SK-N-SH (cell line): Measurements from ENCODE around the gene DIPK1A. TPM values are rescaled to one million over a fixed set of nuclear protein-coding genes. Genes with fewer than 3 reads are reported as not detected.

Experiments
- CTCF ChIA-PET: fragments of 300-600, 350-600 bp; formaldehyde crosslinking; extraction: SDS; loops from one replicate; lab custom pipeline; 2021; lab: Yijun Ruan, JAX
- POLR2A ChIA-PET: fragments of 350-600 bp; sonication (Branson Sonifier 250); formaldehyde crosslinking; extraction: SDS; loops from one replicate; lab custom pipeline; 2020; ENCODE audit warnings: antibody characterized with exemption, inconsistent platforms; lab: Yijun Ruan, JAX
- DNase-seq: peaks from one replicate; pipeline ENCODE4 v3.0.0; 2012
- H2AFZ ChIP-seq: fragments of 200-600 bp; sonication (generic); 2 replicates; pipeline ENCODE4 v1.8.1; 2016; ENCODE audit warnings: antibody characterized with exemption, mild to moderate bottlenecking, low read depth
- H3F3A ChIP-seq: fragments of 200-600 bp; sonication (generic); replicated peaks from 2 replicates; pipeline ENCODE3; 2016; ENCODE audit warnings: antibody characterized with exemption, mild to moderate bottlenecking; ENCODE audit not compliant: insufficient read depth
- H3K27ac ChIP-seq, 2 experiments: fragments of 200-500 bp in 1 of 2; fragments of 200-600 bp in 1 of 2; sonication (Bioruptor generic) in 1 of 2; sonication (generic), shearing (Covaris generic) in 1 of 2; 2 replicates each; pipeline versions ENCODE4 v1.5.1 to v1.6.1; 2014 to 2016; ENCODE audit warnings: low read depth in 2 of 2, inconsistent platforms in 1 of 2, low read length in 1 of 2, mild to moderate bottlenecking in 1 of 2, mixed read lengths in 1 of 2
- H3K27me3 ChIP-seq: fragments of 200-600 bp; sonication (generic), shearing (Covaris generic); 2 replicates; pipeline ENCODE4 v1.6.1; 2016; ENCODE audit warnings: mixed run types; ENCODE audit not compliant: insufficient read depth
- H3K36me3 ChIP-seq, 2 experiments: fragments of 200-500 bp in 1 of 2; fragments of 200-600 bp in 1 of 2; sonication (Bioruptor generic) in 1 of 2; sonication (generic) in 1 of 2; replicated peaks in 1 of 2; 2 replicates each; pipeline versions ENCODE3 to v1.5.1; 2014 to 2016; ENCODE audit warnings: low read length in 1 of 2, mild to moderate bottlenecking in 1 of 2; ENCODE audit not compliant: insufficient read depth in 2 of 2, control insufficient read depth in 1 of 2
- H3K4me1 ChIP-seq, 2 experiments: fragments of 200-500 bp in 1 of 2; fragments of 200-600 bp in 1 of 2; sonication (Bioruptor generic) in 1 of 2; sonication (generic), shearing (Covaris generic) in 1 of 2; 2 replicates each; pipeline versions ENCODE4 v1.5.1 to v1.6.1; 2014 to 2016; ENCODE audit warnings: low read depth in 1 of 2, low read length in 1 of 2, mixed run types in 1 of 2; ENCODE audit not compliant: insufficient read depth in 2 of 2, control insufficient read depth in 1 of 2
- H3K4me2 ChIP-seq: fragments of 200-600 bp; sonication (generic), shearing (Covaris generic); 2 replicates; pipeline ENCODE4 v1.6.1; 2017; ENCODE audit warnings: mixed run types
- H3K4me3 ChIP-seq, 2 experiments: fragments of 200-500 bp in 1 of 2; fragments of 200-600 bp in 1 of 2; sonication (Bioruptor generic) in 1 of 2; sonication (generic), shearing (Covaris generic) in 1 of 2; 2 replicates each; pipeline versions ENCODE4 v1.5.1 to v1.8.1; 2014 to 2016; ENCODE audit warnings: low read depth in 2 of 2, inconsistent platforms in 1 of 2, low read length in 1 of 2, mild to moderate bottlenecking in 1 of 2, mixed read lengths in 1 of 2, moderate library complexity in 1 of 2
- H3K79me2 ChIP-seq: fragments of 200-600 bp; sonication (generic); 2 replicates; pipeline ENCODE4 v1.8.1; 2017; ENCODE audit warnings: mild to moderate bottlenecking; ENCODE audit not compliant: insufficient read depth
- H3K9ac ChIP-seq: fragments of 200-600 bp; sonication (generic); 2 replicates; pipeline ENCODE4 v1.6.1; 2017; ENCODE audit warnings: mixed run types
- H3K9me2 ChIP-seq: fragments of 200-600 bp; sonication (generic); 2 replicates; pipeline ENCODE4 v1.6.1; 2017; ENCODE audit warnings: mixed run types
- H3K9me3 ChIP-seq: fragments of 200-600 bp; sonication (generic); 2 replicates; pipeline ENCODE4 v1.6.1; 2017; ENCODE audit warnings: mixed run types, mild to moderate bottlenecking, moderate library complexity
- H4K20me1 ChIP-seq: fragments of 200-600 bp; sonication (generic); 2 replicates; pipeline ENCODE4 v1.6.1; 2017; ENCODE audit warnings: mild to moderate bottlenecking, mixed run types; ENCODE audit not compliant: insufficient read depth
- CTCF ChIP-seq: fragments of 200-600 bp; sonication (generic); IDR thresholded peaks from 2 replicates; pipeline ENCODE4 v1.6.1; 2017; ENCODE audit warnings: antibody characterized with exemption, mild to moderate bottlenecking, moderate library complexity
- EP300 ChIP-seq, 2 experiments: IDR thresholded peaks; 2 replicates each; pipeline versions ENCODE4 v1.4.0 to v1.6.1; 2012; ENCODE audit warnings: borderline replicate concordance in 1 of 2, low read depth in 1 of 2, low read length in 1 of 2
- FOXJ3 ChIP-seq: sonication (generic); formaldehyde crosslinking; IDR thresholded peaks from 2 replicates; pipeline ENCODE4 v1.5.1; 2020; ENCODE audit warnings: mild to moderate bottlenecking, missing genetic modification reagents
- NFIC ChIP-seq: IDR thresholded peaks from 2 replicates; pipeline ENCODE4 v1.4.0; 2012; ENCODE audit warnings: borderline replicate concordance
- RAD21 ChIP-seq: IDR thresholded peaks from 2 replicates; pipeline ENCODE4 v1.6.1; 2012; ENCODE audit warnings: mild to moderate bottlenecking, low read length
- RCOR1 ChIP-seq: fragments of 150-350 bp; IDR thresholded peaks from 2 replicates; pipeline ENCODE4 v1.6.1; 2017; ENCODE audit warnings: antibody characterized with exemption, low read length
- RFX5 ChIP-seq: IDR thresholded peaks from 2 replicates; pipeline ENCODE4 v1.6.1; 2012; ENCODE audit warnings: mild to moderate bottlenecking, improper control_type of control experiment, low read length
- TAF1 ChIP-seq: IDR thresholded peaks from 2 replicates; pipeline ENCODE4 v1.6.1; 2012; ENCODE audit warnings: low read depth, mild to moderate bottlenecking, low read length, moderate library complexity, borderline replicate concordance
- TEAD4 ChIP-seq: IDR thresholded peaks from 2 replicates; pipeline ENCODE4 v1.4.0; 2012; ENCODE audit warnings: mild to moderate bottlenecking, borderline replicate concordance; ENCODE audit not compliant: insufficient read depth
- WGBS: methylation state at CpG from one replicate; pipeline ENCODE4 v1.1.6; 2017; ENCODE audit warnings: low lambda C conversion rate; 5-methylcytosine and 5-hydroxymethylcytosine counted together
- polyA plus RNA-seq, 3 experiments: library from polyadenylated mRNA; depleted of rRNA; stranded (reverse); fragments of >200 nt; gene quantifications; 2 replicates each; pipeline ENCODE4 v1.2.3, GENCODE V29; 2012
- TF ChIP-seq, protein P1 (sequence below): IDR thresholded peaks from 2 replicates; pipeline ENCODE4 v1.6.1; 2012; ENCODE audit warnings: mild to moderate bottlenecking, low read depth, low read length, moderate library complexity
- TF ChIP-seq, protein P2 (sequence below): fragments of 150-350 bp; IDR thresholded peaks from 2 replicates; pipeline ENCODE4 v1.6.1; 2017; ENCODE audit warnings: antibody characterized with exemption, low read length, low read depth, borderline replicate concordance

The DIPK1A gene
- polyA plus RNA-seq, 1 of the 3 experiments (the other 2 are of a cell fraction) = 3.4 TPM

- ChIA-PET POLR2A (interaction anchor here (1.5 kb wide), 1 partner anchor 25 kb away, joined by 4 read pairs; no protein-coding TSS in a partner anchor), CTCF (interaction anchor here (1.1 to 2.0 kb wide), 5 partner anchors 11 to 58 kb away, joined by 3 to 8 read pairs (median 4); no protein-coding TSS in a partner anchor)
- no peak for TF ChIP-seq NFIC
- TF ChIP-seq FOXJ3 (CRISPR knock-in tag) = no peak
- TF ChIP-seq, protein P1, sequence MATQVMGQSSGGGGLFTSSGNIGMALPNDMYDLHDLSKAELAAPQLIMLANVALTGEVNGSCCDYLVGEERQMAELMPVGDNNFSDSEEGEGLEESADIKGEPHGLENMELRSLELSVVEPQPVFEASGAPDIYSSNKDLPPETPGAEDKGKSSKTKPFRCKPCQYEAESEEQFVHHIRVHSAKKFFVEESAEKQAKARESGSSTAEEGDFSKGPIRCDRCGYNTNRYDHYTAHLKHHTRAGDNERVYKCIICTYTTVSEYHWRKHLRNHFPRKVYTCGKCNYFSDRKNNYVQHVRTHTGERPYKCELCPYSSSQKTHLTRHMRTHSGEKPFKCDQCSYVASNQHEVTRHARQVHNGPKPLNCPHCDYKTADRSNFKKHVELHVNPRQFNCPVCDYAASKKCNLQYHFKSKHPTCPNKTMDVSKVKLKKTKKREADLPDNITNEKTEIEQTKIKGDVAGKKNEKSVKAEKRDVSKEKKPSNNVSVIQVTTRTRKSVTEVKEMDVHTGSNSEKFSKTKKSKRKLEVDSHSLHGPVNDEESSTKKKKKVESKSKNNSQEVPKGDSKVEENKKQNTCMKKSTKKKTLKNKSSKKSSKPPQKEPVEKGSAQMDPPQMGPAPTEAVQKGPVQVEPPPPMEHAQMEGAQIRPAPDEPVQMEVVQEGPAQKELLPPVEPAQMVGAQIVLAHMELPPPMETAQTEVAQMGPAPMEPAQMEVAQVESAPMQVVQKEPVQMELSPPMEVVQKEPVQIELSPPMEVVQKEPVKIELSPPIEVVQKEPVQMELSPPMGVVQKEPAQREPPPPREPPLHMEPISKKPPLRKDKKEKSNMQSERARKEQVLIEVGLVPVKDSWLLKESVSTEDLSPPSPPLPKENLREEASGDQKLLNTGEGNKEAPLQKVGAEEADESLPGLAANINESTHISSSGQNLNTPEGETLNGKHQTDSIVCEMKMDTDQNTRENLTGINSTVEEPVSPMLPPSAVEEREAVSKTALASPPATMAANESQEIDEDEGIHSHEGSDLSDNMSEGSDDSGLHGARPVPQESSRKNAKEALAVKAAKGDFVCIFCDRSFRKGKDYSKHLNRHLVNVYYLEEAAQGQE = no peak
- TF ChIP-seq TAF1 = no peak
- no peak for TF ChIP-seq RCOR1
- no peak for TF ChIP-seq EP300 (IDR thresholded peaks at IDR 0.05; ENCODE audit: borderline replicate concordance in 1 of 2, low read depth in 1 of 2, low read length in 1 of 2)
Observed at GRCh38 chr1:92901699-92902405, 59.4 kb downstream of the DIPK1A start.

DNA sequence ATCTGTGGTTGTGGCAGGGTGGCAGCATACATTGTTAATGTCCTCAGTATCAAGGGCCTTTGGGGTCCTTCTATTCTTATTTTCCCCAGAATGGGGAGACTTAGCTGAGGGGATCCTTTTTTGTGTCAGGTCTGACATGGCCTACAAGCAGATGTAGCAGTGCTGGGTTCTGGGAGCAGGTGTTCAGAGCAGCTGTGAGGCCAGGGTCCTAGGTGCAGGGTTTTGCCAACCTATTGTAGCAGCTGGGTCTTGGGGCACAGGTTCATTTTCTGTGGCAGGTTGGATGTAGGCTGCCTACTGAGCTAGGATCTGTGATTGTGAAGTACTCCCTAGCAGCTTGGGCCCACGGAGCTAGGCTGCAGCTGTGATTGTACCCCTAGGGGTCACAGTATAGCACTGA lies 60.1 kb downstream of the DIPK1A start:
- no peak overlapping the region for H2AFZ ChIP-seq
- no peaks in the 10 kb centered on the region for H3K27me3 ChIP-seq
- H4K20me1 ChIP-seq = no peaks in the 10 kb centered on the region
- no peak for DNase-seq
- ChIA-PET POLR2A (no interaction called here), CTCF (interaction anchor here (1.1 to 2.0 kb wide), 2 partner anchors 42 to 93 kb away, joined by 3 to 8 read pairs; no protein-coding TSS in a partner anchor)
- H3F3A ChIP-seq = no peaks in the 10 kb centered on the region
- no peak overlapping the region for H3K27ac ChIP-seq
- H3K4me1 ChIP-seq = no peaks in the 10 kb centered on the region; a peak in 1 of 4 replicates
- H3K4me3 ChIP-seq = no peak overlapping the region
- TF ChIP-seq RFX5 = no peak
- TF ChIP-seq TEAD4 = no peak
- TF ChIP-seq CTCF = no peak
- no peak for TF ChIP-seq RAD21
- TF ChIP-seq, protein P2, sequence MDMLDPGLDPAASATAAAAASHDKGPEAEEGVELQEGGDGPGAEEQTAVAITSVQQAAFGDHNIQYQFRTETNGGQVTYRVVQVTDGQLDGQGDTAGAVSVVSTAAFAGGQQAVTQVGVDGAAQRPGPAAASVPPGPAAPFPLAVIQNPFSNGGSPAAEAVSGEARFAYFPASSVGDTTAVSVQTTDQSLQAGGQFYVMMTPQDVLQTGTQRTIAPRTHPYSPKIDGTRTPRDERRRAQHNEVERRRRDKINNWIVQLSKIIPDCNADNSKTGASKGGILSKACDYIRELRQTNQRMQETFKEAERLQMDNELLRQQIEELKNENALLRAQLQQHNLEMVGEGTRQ = no peak
- no peak for TF ChIP-seq TAF1
- no peak for TF ChIP-seq NFIC
- no peaks in the 10 kb centered on the region for H3K9me2 ChIP-seq
- H3K4me2 ChIP-seq = no peak overlapping the region
- H3K9me3 ChIP-seq = no peaks in the 10 kb centered on the region
- no peaks in the 10 kb centered on the region for H3K36me3 ChIP-seq
- 63% methylated on average over 1 of the region's 1 CpG for WGBS
- no peaks in the 10 kb centered on the region for H3K79me2 ChIP-seq
- no peak overlapping the region for H3K9ac ChIP-seq

More at GRCh38 chr1:92901699-92902405, 59.4 kb downstream of the DIPK1A start:
- H3K4me3 ChIP-seq = no peak overlapping the region
- no peaks in the 10 kb centered on the region for H3K27me3 ChIP-seq
- H3F3A ChIP-seq = no peaks in the 10 kb centered on the region
- no peak for DNase-seq
- H3K9me2 ChIP-seq = no peaks in the 10 kb centered on the region
- H3K27ac ChIP-seq = no peak overlapping the region
- no peak overlapping the region for H2AFZ ChIP-seq
- H3K9ac ChIP-seq = no peak overlapping the region
- H3K4me2 ChIP-seq = no peak overlapping the region
- H3K79me2 ChIP-seq = no peaks in the 10 kb centered on the region
- H3K36me3 ChIP-seq = no peaks in the 10 kb centered on the region
- no peaks in the 10 kb centered on the region for H4K20me1 ChIP-seq
- no peaks in the 10 kb centered on the region for H3K9me3 ChIP-seq
- H3K4me1 ChIP-seq = no peaks in the 10 kb centered on the region; a peak in 1 of 4 replicates
- no CpG with 5 or more reads among the region's 3 CpGs for WGBS
